Amniotic epithelial cell (primary cell): Measurements from ENCODE around the gene FGD5.

ENCODE experiments used
- DNase-seq: peaks from one replicate; pipeline ENCODE4 v3.0.0-alpha.2; 2010; ENCODE audit warnings: low read depth

The FGD5 gene

GRCh38 chr3:14832975-14833722 is 14.4 kb downstream of the FGD5 start:
- DNase-seq: no peak

DNA sequence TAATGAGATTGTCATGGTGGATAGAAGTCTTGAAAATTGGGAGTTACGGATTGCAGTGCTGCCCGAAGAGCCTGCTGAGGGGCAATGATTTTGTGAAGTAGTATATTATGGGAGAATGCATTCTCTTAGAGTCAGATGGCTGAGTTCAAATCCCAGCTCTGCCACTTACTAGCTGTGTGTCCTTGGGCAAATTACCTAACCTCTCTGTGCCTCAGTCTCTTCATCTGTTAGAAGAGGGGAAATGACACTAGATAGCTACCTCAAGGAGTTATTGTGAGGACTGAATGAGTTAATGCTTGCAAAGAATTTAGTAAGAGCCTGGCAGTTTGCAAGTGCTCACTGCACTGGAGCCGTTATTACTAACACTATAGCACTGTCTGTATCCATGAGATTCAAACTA is 15.4 kb downstream of the FGD5 start:
- DNase-seq: peak; percentile 2

DNA sequence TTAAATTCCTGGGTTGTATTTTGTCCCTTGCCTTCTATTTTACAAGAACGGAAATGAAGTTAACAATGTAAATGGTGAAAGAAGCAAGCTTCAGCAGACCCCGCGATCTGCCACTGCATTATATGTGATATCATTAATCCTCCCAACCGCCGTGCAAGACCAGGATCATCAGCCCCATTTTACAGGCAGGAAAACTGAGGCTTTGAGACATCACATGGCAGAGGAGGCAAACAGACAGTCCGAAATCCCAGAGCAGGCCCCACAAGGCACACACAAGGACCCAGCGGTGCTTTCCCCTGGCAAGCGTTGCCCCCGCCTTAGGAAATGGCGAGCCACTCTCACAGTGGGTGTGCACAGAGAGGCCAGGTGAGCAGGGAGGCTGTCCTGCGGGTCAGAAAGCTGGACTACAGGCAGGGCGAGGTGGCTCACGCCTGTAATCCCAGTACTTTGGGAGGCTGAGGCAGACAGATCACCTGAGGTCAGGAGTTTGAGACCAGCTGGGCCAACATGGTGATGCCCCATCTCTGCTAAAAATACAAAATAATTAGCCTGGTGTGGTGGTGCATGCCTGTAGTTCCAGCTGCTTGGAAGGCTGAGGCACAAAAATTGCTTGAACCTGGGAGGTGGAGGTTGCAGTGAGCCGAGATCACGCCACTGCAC is 16.2 kb downstream of the FGD5 start:
- DNase-seq: no peak

DNA sequence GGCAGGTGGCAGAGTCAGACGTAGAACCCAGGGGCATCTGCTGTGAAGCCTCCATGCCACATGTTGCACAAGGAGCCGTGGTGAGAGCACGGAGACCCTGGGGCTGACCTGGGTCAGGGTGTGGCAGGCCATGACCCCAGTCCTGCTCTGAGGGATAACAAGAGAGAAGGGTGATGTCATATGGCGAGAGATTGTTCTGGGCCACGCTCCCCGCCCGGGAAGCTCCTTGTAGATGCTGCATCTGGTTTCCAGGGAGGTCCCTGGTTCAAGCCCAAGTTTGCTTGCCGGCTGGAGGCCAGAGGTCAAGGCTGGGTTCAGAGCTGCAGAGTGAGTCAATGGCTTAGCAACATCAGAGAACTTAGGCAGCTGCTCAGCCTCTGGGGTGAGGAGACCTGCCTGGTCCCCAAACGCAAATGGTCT is 17.3 kb downstream of the FGD5 start:
- DNase-seq: no peak

DNA sequence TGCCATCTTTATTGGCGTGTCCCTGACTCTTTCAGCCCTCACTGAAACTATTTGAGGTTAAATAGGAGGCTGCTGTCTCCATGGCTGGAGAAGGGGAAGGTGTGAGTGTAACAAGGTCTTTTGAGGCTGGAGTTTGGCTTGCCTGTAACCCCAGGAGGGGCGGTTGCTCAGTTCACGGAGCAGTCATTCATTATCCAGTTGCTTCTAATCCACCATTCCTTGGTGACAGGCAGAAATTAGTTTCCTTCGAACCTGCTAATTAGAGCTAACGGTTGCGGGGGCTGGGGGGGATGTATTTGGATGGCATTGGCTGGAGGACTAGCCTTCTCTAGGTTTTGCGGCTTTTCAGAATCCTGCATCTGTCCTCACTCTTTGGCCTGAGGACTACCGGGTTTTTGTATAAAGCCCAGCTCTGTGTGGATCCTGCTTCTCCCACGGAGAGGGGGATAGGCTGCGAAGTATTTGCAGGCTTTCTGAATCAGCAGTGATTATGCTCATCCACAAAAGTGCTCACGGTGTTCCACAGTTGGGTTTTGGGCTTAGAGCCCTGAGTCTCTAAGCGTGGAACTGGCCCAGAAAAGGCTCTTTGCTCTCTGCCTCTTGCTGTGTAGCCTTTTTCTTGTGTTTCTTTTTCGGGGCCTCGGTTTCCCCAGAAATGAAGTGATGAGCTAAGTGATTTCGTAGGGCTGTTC is 18.6 kb downstream of the FGD5 start:
- DNase-seq: no peak

GRCh38 chr3:14837878-14838258 is 19.1 kb downstream of the FGD5 start:
- no peak for DNase-seq

GRCh38 chr3:14839236-14839635 is 20.5 kb downstream of the FGD5 start:
- no peak for DNase-seq

DNA sequence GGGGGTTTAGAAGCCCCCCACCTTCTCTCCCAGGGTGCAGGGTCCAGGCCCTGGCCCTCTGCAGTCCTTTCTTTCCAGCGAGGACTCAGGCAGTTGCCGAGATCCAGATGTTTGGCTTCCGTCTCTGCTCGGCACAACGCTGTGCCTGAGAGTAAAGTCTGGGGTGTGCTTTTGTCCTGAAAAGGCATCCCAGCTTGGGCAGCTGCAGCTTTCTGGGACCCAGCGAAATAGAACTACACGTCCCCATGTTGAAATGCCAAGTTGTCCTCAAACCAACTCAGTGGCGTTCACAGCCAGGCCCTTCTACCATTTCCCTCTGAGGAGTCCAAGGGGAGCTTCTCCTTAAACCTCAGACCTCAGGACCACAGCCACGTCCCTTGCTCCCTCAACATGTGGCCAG is 23.1 kb downstream of the FGD5 start:
- DNase-seq: no peak

- no peak for DNase-seq
Observed at GRCh38 chr3:14842277-14842676, 23.5 kb downstream of the FGD5 start.

DNA sequence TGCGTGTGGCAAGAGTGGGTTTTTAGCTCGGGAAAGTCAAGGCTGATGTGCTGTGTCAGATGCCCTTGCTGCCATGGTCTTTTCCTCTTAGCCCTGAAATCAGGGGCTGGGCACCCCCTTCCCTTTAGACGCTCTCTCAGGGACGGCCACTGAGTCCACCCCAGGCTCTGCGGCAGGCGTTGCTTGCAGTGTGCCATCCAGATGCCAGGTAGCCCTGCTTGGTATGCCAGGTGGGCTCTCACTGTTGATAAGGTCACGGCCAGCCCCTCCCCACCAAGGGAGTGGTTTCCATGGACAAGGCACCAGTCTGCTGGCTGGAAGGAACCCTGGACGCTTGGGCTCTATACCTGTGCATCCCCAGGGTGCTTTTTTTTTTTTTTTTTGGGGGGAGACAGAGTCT is 24.6 kb downstream of the FGD5 start:
- no peak for DNase-seq

- no peak for DNase-seq
Observed at GRCh38 chr3:14844386-14845170, 25.8 kb downstream of the FGD5 start.

- no peak for DNase-seq
Observed at GRCh38 chr3:14845180-14845579, 26.4 kb downstream of the FGD5 start.

DNA sequence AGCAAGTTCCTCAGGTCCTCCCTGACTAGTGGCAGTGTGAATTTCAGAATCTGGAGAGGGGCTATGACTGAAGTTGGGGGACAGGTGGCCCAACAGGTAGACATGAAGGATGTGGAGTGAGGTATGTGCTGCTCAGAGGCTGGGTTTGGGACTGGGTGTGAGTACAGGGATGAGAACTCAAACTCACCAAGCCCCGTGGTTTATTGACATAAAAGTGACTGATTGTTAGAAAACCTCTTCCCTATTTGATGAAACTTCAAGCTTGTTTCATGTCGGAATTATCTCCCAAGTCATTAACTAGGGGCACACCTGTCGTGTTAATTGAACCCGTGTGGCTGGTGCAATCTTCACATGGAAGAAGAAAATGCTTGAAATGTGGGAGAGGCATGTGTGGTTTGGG is 27.1 kb downstream of the FGD5 start:
- DNase-seq: no peak

DNA sequence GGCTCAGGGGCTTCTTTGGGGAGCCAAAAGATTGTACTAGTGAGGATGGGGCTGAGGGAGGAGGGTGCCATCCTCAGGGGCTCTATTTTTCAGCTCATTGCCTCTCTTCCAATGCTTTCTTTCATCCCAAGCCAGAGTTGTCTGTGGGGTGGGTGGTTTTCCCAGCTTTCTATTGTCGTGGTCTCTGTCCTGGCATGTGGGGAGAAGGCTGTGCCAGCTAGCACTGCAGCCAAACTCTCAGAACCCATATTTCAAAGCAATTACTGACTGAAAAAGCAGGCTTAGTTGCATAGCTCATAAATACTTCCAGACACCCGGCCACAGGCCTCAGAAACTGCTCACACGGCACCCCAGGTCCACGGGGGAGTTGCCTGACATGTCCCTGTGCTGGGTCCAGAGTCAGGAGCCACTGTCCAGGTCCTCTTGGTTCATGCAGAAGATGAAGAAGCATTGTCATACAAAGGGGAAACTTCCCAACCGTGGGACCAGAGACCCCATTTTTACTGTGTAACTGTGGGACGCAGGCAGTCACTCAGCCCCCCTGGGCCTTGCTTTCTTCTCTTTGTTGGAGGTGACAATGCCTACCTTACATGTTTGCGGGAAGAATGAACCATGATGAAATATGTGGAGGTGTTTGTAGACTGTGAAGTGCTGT is 27.6 kb downstream of the FGD5 start:
- no peak for DNase-seq

- no peak for DNase-seq
Observed at GRCh38 chr3:14847613-14848541, 29.1 kb downstream of the FGD5 start.

- DNase-seq: no peak
Observed at GRCh38 chr3:14848906-14849305, 30.1 kb downstream of the FGD5 start.

DNA sequence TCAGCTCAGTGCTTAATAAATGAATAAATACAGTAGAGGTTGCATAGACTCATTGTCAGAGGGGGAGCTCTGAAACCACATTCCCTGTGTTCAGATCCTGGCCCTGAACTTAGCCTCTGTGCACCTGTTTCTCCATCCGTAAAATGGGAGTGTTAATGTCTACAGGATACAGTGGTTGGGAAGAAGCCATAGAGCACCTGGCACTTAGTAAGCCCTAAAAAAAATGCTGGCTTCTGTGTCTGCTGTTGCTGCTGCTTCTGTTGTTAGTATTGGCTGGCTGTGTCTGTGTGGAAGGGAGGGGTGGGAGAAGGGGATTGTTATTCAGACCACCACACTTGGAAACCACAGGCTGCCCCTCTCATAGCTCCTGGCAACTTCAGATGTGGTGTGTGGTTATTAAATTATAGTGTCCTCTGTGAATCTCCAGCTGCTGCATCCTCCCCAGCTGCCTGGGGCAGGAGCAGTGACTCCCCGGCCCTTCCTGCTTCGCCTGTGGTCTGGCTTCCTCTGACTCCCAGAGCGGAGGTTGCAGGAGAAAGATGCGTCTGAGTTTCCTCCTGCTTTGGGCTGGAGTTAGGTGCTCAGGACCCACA is 31.0 kb downstream of the FGD5 start:
- DNase-seq: no peak

GRCh38 chr3:14852058-14852594 is 33.4 kb downstream of the FGD5 start:
- no peak for DNase-seq

DNA sequence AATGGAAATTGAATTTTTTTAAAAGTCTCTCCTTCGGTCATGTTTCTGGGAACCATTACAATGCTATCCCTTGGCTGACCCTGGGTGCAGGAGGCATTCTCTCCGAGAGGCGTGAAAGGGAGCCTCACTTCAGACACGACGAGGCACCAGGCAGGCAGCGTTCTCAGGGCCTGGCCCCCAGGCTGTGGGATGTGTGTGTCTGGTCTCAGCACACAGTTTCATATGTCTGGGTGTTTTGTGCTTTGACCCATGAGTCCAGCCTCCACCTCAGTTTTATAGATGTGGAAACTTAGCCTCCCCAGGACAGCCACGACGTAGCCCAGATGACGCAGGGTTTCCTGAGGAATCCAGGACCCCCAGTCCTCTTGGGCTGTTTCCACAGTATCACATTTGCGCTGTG is 34.0 kb downstream of the FGD5 start:
- DNase-seq: no peak

DNA sequence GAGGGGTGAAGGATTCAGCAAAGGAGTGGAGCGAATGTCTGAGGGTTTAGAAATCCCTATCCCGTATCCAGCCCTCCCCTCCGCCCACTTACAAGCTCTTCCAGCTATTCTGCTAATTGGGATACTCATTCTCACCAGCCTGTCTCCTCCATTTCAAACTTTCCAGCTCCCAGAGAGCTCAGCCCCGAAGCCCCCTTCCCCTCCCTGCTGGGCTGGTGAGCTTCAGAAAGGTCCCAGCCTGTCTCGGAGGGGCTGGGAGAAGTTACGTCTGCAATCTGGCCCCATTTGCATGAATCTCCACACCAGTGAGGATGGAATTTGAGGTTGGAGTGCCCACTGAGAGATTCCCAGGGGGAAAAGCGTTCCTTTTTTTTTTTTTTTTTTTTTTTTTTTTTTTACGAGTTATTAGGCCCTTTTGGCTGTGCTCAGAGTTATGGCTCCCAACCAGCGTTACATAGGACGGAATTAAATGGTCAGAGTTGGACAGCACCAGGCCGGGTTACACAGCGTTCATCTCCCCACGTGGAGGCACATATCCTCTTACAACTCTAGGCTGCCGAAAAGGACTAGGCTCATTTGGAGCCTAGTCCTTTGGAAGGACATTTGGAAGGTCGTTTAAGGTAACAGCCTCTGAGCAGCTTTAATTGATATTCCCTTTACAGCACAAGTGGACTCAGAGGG is 34.6 kb downstream of the FGD5 start:
- no peak for DNase-seq
